ENCODE measurements around the gene LMF1.
"Not testable (repeated sequence)": the region's sequence is repeated elsewhere in the genome, so short reads cannot be mapped to it uniquely, and the experiment has no call there.

LMF1 gene

DNA sequence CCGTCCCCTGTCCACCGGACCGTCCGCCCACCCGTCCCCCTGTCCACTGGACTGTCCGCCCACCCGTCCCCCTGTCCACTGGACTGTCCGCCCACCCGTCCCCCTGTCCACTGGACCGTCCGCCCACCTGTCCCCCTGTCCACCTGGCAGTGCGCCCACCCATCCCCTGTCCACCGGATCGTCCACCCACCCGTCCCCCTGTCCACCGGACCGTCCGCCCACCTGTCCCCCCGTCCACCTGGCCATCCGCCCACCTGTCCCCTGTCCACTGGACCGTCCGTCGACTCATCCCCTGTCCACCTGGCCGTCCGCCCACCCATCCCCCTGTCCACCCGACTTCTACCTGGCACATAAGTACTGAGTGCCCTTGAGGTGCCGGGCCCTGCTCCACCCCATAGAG is 76.6 kb downstream of the LMF1 start:
- Histone ChIP-seq H3K27ac (ENCODE audit: low read length) (no peak overlapping the region), H3K9ac (ENCODE audit: low read depth, low read length) (no peak overlapping the region), H3K4me1 (ENCODE audit: insufficient read depth, low read length) (no peaks in the 10 kb centered on the region; the same call in 1 of the 2 replicates), H3K27me3 (ENCODE audit: insufficient read depth, low read length) (no peaks in the 10 kb centered on the region), H3K4me3 (ENCODE audit: low read length) (no peak overlapping the region), H3K36me3 (ENCODE audit: insufficient read depth, low read depth, low read length) (no peaks in the 10 kb centered on the region), H3K9me3 (ENCODE audit: insufficient read depth, low read depth, low read length) (no peaks in the 10 kb centered on the region)

DNA sequence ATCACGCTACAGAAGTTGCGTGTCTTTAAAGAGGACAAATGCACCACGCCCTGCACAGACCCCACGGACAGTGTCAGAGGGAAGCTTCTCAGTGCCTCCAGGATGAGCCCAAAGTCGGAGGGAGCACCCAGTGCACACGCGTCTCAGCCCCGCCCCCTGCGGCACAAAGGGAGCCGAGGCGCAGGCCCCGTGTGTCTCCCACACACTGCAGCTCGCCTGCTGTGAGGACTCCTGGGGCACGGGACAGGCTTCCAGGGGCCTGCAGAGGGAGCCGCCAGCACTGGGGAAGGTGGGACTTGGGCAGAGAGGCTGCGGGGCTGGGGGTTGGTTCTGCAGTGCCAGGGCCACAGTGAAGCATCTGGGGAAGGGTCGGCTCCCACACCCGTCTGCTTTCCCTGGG is 77.4 kb downstream of the LMF1 start:
- Histone ChIP-seq H3K36me3 (ENCODE audit: insufficient read depth, low read depth, low read length) (no peaks in the 10 kb centered on the region), H3K9me3 (ENCODE audit: insufficient read depth, low read depth, low read length) (no peaks in the 10 kb centered on the region), H3K27me3 (ENCODE audit: insufficient read depth, low read length) (no peaks in the 10 kb centered on the region), H3K4me1 (ENCODE audit: insufficient read depth, low read length) (no peaks in the 10 kb centered on the region; the same call in 1 of the 2 replicates), H3K9ac (ENCODE audit: low read depth, low read length) (no peak overlapping the region), H3K27ac (ENCODE audit: low read length) (no peak overlapping the region), H3K4me3 (ENCODE audit: low read length) (no peak overlapping the region)

DNA sequence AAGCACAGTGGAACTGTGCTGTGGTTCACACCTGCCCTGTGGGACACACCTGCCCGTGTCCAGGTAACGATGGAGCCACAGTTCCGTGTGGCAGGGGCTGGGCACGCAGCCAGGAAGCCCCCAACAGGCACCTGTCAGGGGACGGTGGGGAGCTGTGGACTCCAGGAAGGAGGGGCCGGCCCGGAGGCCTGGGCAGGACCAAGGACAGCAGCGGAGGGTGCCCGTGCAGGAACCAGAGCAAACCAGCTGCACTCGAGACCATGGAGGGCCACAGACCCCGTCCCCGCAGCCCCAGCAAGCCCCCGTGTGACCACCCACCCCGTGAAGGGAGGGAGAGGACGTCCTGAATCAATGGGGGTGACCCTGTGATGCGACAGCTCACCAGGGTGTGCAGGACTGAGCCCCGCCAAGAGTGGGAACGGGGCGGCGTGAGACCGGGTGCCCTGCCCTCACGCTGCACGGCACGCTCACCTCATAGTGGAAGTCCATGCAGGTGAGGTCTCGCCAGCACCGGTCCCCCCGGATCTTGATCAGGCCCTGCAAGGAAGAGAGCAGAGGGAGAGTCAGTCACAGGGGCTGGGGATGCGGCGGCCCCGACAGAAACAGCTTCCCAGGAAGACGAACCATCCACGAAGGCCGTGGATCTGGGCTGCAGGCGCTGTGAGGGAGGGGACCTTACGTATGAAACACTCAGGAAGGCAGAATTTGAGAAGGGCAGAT is 78.1 kb downstream of the LMF1 start:
- H3K9ac ChIP-seq (ENCODE audit: low read depth, low read length), result no peak overlapping the region
- no peaks in the 10 kb centered on the region for H3K36me3 ChIP-seq (ENCODE audit: insufficient read depth, low read depth, low read length)
- no peaks in the 10 kb centered on the region; the same call in 1 of the 2 replicates for H3K4me1 ChIP-seq (ENCODE audit: insufficient read depth, low read length)
- no peaks in the 10 kb centered on the region for H3K27me3 ChIP-seq (ENCODE audit: insufficient read depth, low read length)
- no peak overlapping the region for H3K27ac ChIP-seq (ENCODE audit: low read length)
- no peaks in the 10 kb centered on the region for H3K9me3 ChIP-seq (ENCODE audit: insufficient read depth, low read depth, low read length)
- no peak overlapping the region for H3K4me3 ChIP-seq (ENCODE audit: low read length)

DNA sequence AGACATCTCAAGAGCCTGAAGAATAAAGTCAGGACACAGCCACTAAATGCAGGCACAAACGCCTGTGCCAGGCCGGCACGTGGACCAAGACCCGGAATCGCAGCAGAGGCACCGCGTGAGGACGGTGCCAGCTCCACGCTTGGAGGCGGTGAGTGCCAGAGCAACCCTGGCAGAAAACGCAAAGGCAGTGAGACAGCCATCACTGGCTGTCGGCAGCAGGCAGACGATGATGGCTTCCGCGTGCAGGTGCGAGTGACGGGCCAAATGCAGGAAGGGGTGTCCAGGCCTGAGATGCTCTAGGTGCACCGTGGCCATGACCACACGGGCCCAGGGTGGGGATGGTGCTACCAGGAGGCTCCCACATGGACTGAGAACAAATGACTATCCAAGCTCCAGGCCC is 78.8 kb downstream of the LMF1 start:
- H3K9me3 ChIP-seq (ENCODE audit: insufficient read depth, low read depth, low read length), result no peaks in the 10 kb centered on the region
- H3K36me3 ChIP-seq (ENCODE audit: insufficient read depth, low read depth, low read length), result no peaks in the 10 kb centered on the region
- H3K27ac ChIP-seq (ENCODE audit: low read length), result no peak overlapping the region
- H3K27me3 ChIP-seq (ENCODE audit: insufficient read depth, low read length), result no peaks in the 10 kb centered on the region
- H3K4me3 ChIP-seq (ENCODE audit: low read length), result no peak overlapping the region
- no peak overlapping the region for H3K9ac ChIP-seq (ENCODE audit: low read depth, low read length)
- H3K4me1 ChIP-seq (ENCODE audit: insufficient read depth, low read length), result no peaks in the 10 kb centered on the region; the same call in 1 of the 2 replicates

DNA sequence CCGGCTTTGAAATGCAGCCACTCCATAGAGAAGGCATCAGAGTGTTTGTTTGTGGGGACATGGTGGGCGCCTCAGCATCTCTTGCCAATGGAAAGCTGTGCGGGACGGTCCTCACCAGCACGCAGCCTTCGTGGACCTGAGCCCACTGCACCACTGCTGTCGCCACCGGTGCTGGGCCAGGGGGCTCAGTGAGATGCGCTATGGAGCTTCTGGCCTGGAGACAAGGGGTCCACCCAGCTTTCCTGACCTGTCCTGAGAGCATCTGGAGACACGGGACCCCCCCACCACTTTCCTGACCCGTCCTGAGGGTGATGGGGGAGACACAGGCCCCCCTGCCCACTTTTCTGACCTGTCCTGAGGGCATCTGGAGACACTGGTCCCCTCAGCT is 79.4 kb downstream of the LMF1 start:
- Histone ChIP-seq H3K27ac (ENCODE audit: low read length) (no peak overlapping the region), H3K9ac (ENCODE audit: low read depth, low read length) (no peak overlapping the region), H3K36me3 (ENCODE audit: insufficient read depth, low read depth, low read length) (no peaks in the 10 kb centered on the region), H3K4me3 (ENCODE audit: low read length) (no peak overlapping the region), H3K27me3 (ENCODE audit: insufficient read depth, low read length) (no peaks in the 10 kb centered on the region), H3K9me3 (ENCODE audit: insufficient read depth, low read depth, low read length) (no peaks in the 10 kb centered on the region), H3K4me1 (ENCODE audit: insufficient read depth, low read length) (no peaks in the 10 kb centered on the region; the same call in 1 of the 2 replicates)

DNA sequence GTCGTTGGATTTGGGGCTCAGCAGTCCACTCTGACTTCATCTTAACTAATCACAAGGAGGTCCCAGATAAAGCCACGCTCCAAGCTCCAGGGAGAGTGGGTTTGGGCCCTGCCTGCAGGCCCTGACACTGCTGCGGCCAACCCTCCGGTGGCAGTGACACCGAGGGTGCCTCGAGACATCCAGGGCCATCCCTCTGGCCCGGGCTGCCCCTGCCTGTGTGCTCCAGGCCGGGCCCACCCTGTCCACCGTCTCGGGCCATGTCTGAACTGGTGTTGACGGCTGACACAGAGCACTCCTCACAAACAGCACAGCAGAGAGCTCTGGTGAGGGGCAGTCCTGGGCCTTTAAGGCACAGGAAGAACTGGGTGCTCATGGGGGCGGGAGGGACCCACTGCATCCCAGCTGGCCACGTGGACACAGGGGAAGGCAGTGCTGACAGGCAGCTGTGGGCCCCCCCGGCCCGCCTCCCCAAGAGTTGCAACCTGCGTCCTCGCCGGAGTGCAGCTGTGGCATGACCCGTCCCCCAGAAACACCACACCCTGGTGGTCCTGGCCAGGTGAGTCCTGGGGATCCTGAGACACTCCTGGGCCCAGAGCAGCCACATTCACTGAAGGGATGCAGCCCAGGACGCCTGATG is 80.0 kb downstream of the LMF1 start:
- Histone ChIP-seq H3K27ac (ENCODE audit: low read length) (no peak overlapping the region), H3K27me3 (ENCODE audit: insufficient read depth, low read length) (no peaks in the 10 kb centered on the region), H3K4me1 (ENCODE audit: insufficient read depth, low read length) (no peaks in the 10 kb centered on the region; the same call in 1 of the 2 replicates)

DNA sequence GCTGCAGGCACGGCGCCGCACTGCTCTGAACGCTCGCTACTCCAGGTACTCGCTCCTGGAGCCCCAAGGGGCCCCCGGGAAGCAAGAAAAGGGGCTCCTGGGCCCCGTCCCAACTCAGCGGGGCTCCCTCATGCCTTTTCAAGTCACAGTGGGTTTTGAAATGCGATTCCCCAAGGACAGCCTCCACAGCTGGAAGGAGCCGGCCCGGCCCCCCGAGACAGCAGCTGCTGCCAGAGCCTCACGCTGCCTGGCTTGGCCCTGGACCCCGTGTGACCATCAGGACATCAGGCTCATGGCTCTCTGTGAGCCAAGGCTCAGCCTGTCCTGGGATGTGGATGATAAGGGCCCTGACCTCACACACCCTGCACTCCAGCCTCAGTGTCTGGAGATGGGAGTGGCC is 80.6 kb downstream of the LMF1 start:
- Histone ChIP-seq H3K4me1 (ENCODE audit: insufficient read depth, low read length) (peaks cover 5% of the 10 kb centered on the region; the same call in 1 of the 2 replicates), H3K36me3 (ENCODE audit: insufficient read depth, low read depth, low read length) (no peaks in the 10 kb centered on the region), H3K27ac (ENCODE audit: low read length) (no peak overlapping the region), H3K4me3 (ENCODE audit: low read length) (no peak overlapping the region), H3K9ac (ENCODE audit: low read depth, low read length) (no peak overlapping the region), H3K9me3 (ENCODE audit: insufficient read depth, low read depth, low read length) (no peaks in the 10 kb centered on the region), H3K27me3 (ENCODE audit: insufficient read depth, low read length) (no peaks in the 10 kb centered on the region)

More for the DNA sequence above, 80.0 kb downstream of the LMF1 start:
- no peaks in the 10 kb centered on the region for H3K9me3 ChIP-seq (ENCODE audit: insufficient read depth, low read depth, low read length)
- no peaks in the 10 kb centered on the region for H3K36me3 ChIP-seq (ENCODE audit: insufficient read depth, low read depth, low read length)
- H3K4me3 ChIP-seq (ENCODE audit: low read length), result no peak overlapping the region
- no peak overlapping the region for H3K9ac ChIP-seq (ENCODE audit: low read depth, low read length)

DNA sequence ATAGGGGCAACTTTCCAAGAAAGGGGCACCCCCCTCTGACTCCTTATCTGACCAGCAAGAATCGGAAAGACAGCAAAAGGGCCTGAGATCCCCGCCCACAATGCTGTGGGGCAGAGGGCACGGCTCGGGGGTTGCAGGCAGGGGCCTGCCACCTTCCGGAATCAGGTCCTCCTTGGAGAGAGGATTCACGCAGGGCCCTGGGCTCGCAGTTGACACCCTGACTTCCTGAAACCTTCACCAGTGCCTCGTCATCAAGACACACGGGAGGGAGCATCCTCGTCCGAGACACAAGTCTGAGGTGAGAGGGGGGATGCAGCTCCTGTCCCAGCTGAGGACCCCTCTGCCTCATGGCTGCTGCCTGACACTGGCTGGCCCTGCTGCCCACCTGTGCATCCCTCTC is 81.2 kb downstream of the LMF1 start:
- H3K27ac ChIP-seq (ENCODE audit: low read length), result no peak overlapping the region
- H3K4me1 ChIP-seq (ENCODE audit: insufficient read depth, low read length), result peaks cover 5% of the 10 kb centered on the region; the same call in 1 of the 2 replicates
- no peak overlapping the region; the same call in 1 of the 2 replicates for H3K9ac ChIP-seq (ENCODE audit: low read depth, low read length)
- H3K27me3 ChIP-seq (ENCODE audit: insufficient read depth, low read length), result no peaks in the 10 kb centered on the region
- H3K9me3 ChIP-seq (ENCODE audit: insufficient read depth, low read depth, low read length), result no peaks in the 10 kb centered on the region
- H3K36me3 ChIP-seq (ENCODE audit: insufficient read depth, low read depth, low read length), result no peaks in the 10 kb centered on the region
- no peak overlapping the region for H3K4me3 ChIP-seq (ENCODE audit: low read length)

DNA sequence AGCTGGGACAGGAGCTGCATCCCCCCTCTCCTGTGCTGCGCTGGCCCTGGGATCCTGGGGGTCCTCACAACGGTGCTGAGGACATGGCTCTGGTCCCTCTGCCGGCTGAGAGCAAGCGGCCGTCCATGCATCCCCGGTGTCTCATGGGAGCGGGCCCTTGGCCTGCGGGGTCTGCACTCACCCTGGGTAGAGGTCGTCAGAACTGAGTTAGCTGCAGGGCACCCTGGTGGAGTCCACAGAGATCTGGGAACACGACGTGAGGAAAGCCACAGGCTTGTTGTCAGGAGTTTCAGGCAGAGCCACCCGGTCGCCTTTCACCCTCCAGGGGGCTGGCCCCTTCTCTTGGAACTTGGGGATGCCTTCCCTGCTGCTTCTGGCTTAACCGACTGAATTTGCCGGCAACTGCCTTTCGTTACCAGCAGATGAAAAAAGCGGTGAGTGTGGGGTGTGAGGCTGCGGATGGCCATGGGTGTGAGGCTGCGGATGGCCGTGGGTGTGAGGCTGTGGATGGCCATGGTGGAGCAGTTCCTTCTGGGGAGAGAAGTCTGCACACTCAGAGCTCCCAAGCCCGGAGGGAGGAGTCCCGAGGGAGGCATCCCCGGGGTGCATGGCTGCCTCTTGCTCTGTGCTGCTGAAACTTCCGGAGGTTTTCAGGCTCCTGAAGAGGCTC is 81.7 kb downstream of the LMF1 start:
- Histone ChIP-seq H3K36me3 (ENCODE audit: insufficient read depth, low read depth, low read length) (no peaks in the 10 kb centered on the region), H3K9me3 (ENCODE audit: insufficient read depth, low read depth, low read length) (no peaks in the 10 kb centered on the region), H3K27ac (ENCODE audit: low read length) (no peak overlapping the region), H3K27me3 (ENCODE audit: insufficient read depth, low read length) (no peaks in the 10 kb centered on the region), H3K4me1 (ENCODE audit: insufficient read depth, low read length) (peaks cover 5% of the 10 kb centered on the region; the same call in 1 of the 2 replicates), H3K4me3 (ENCODE audit: low read length) (no peak overlapping the region), H3K9ac (ENCODE audit: low read depth, low read length) (no peak overlapping the region; the same call in 1 of the 2 replicates)

DNA sequence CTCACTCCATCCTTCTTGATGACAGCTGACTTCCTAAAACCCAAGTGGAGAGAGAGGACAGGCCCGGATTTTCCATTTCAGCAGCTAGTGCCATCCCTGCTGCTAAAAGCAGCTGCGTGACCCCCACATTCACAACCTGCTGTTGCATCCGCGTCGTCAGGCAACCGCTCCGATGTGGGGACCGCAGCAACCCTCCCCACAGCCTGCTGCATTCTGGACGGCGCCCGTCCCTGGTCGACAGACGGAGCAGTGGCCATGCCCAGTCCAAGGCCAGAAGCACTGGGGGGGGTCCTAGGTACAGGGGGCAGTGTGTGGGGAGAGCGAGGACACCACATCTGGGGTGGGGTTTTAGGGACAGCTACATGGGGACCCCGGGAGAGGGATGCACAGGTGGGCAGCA is 82.3 kb downstream of the LMF1 start:
- not testable (repeated sequence) for H3K9me3 ChIP-seq (ENCODE audit: insufficient read depth, low read depth, low read length); H3K4me1 ChIP-seq (ENCODE audit: insufficient read depth, low read length); H3K4me3 ChIP-seq (ENCODE audit: low read length); H3K36me3 ChIP-seq (ENCODE audit: insufficient read depth, low read depth, low read length); H3K27me3 ChIP-seq (ENCODE audit: insufficient read depth, low read length); H3K27ac ChIP-seq (ENCODE audit: low read length); H3K9ac ChIP-seq (ENCODE audit: low read depth, low read length)

DNA sequence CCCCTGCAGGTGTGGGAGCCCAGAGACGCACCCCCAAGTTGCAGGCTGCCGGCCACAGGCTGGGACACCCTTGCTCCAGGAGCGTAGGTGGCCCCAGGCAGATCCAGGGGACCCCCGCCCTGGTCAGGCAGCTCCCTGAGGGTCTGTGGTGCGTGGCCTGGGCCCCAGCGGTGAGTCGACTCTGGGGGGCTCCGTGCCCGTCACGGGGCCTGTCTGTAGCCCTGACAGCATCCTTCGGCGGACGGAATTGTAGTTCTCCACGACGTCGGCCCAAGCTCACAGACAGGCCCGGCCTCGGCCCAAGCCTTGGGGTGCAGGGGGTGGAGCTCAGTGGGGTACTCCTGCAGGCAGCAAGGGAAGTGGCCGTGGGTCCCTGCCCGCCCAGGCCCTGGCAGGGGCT is 82.9 kb downstream of the LMF1 start:
- H3K9me3 ChIP-seq (ENCODE audit: insufficient read depth, low read depth, low read length), result no peaks in the 10 kb centered on the region
- H3K27ac ChIP-seq (ENCODE audit: low read length), result no peak overlapping the region
- H3K36me3 ChIP-seq (ENCODE audit: insufficient read depth, low read depth, low read length), result no peaks in the 10 kb centered on the region
- H3K4me1 ChIP-seq (ENCODE audit: insufficient read depth, low read length), result peaks cover 5% of the 10 kb centered on the region; the same call in 1 of the 2 replicates
- no peak overlapping the region for H3K9ac ChIP-seq (ENCODE audit: low read depth, low read length)
- no peaks in the 10 kb centered on the region for H3K27me3 ChIP-seq (ENCODE audit: insufficient read depth, low read length)
- H3K4me3 ChIP-seq (ENCODE audit: low read length), result no peak overlapping the region
